Activated naive CD8-positive, alpha-beta T cell treated with anti-CD3 and anti-CD28 coated beads for 36 hours (primary cell): ENCODE data around the gene REEP5. TPM values are rescaled to one million over a fixed set of nuclear protein-coding genes. Genes with fewer than 3 reads are reported as not detected.
A peak's percentile ranks its signal among the peaks of the same experiment; 100 is the strongest.
"Not testable (repeated sequence)": the region's sequence is repeated elsewhere in the genome, so short reads cannot be mapped to it uniquely, and the experiment has no call there.

Experiments used
- DNase-seq: peaks from one replicate; pipeline ENCODE4 v3.0.0; 2021
- H3K27ac Mint-ChIP-seq: one replicate; pipeline ENCODE4 v1.8.0; 2022; ENCODE audit warnings: mild to moderate bottlenecking, moderate library complexity, mixed read lengths
- H3K27me3 Mint-ChIP-seq: one replicate; pipeline ENCODE4 v1.8.0; 2022; ENCODE audit warnings: mild to moderate bottlenecking, mixed read lengths
- H3K36me3 Mint-ChIP-seq: one replicate; pipeline ENCODE4 v1.8.0; 2021; ENCODE audit warnings: mild to moderate bottlenecking, mixed read lengths
- H3K4me1 Mint-ChIP-seq: one replicate; pipeline ENCODE4 v1.8.0; 2021; ENCODE audit warnings: mixed read lengths
- H3K4me3 Mint-ChIP-seq: one replicate; pipeline ENCODE4 v1.8.0; 2022; ENCODE audit warnings: mild to moderate bottlenecking, moderate library complexity, mixed read lengths
- H3K9me3 Mint-ChIP-seq: one replicate; pipeline ENCODE4 v1.8.0; 2022; ENCODE audit warnings: mixed read lengths
- total RNA-seq, 2 experiments: library from RNA; stranded (reverse); gene quantifications; one replicate each; pipeline ENCODE4 v1.2.3, GENCODE V29; 2021

REEP5 gene
- 10 to 100 TPM; 40.0 to 45.3 TPM for total RNA-seq

- Mint-ChIP-seq H3K27me3 (no peaks in the 10 kb centered on the region), H3K36me3 (peaks cover 24% of the 10 kb centered on the region), H3K4me1 (peaks cover 48% of the 10 kb centered on the region), H3K4me3 (peak within 1 kb of the TSS; percentile 97), H3K27ac (peak within 1 kb of the TSS; percentile 94), H3K9me3 (no peaks in the 10 kb centered on the region)
- DNase-seq, result peak; percentile 91
Measured at GRCh38 chr5:112921833-112922817, at the start of gene REEP5. Gene REEP5 (minus strand): TSS chr5:112922227. CDS start chr5:112922190, 37 bp downstream.

DNA sequence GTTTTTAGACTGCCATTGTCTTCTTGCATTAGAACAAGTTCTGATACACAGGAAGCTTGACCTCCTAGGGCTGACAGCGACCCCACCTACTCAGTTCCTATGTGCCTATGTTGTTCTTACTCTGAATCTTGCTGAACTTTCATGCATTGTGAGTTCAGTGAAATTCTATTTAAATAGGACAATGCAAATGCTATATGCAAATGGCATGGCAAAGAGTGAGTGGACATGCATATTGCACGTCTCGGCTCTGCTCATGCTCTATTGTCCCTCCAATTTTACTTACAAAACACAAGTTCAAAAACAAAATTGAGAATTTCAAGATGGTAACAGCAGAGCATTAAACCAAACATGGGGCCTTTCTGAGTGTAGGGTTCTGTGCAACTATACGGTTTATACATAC is 49.2 kb upstream of the REEP5 start:
- Mint-ChIP-seq H3K36me3 (no peaks in the 10 kb centered on the region), H3K4me3 (no peak overlapping the region), H3K4me1 (peaks cover 10% of the 10 kb centered on the region), H3K27me3 (no peaks in the 10 kb centered on the region), H3K9me3 (no peaks in the 10 kb centered on the region), H3K27ac (no peak overlapping the region)
- no peak for DNase-seq

DNA sequence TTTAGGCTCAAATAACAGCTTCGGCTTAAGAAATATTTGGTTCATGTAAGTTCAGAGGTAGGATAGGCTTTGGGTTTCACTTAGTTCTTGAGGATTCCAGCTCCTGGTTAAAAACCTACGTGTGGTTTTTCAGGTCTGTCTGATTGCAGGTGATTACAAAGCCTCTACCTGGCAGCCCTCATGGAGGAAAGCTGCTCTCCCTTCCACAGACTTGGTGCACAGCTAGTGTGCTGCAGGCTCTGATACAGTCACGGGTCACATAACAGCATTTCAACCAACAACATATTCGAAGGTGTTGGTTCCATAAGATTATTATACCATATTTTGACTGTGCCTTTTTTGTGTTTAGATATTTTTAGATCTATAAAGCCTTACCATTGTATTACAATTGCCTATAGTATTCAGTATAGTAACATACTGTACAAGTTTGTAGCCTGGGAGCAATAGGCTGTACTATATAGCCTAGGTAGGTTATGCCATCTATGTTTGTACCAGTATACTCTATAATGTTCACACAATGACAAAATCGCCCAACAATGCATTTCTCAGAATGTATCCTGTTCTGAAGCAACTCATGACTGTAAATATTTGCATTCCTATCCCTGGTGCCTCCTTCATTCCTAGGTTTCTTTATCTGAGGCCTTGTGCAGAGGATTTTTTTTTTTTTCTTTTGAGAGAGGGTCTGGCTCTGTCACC is 46.5 kb upstream of the REEP5 start:
- Mint-ChIP-seq H3K4me1 (peaks cover 13% of the 10 kb centered on the region), H3K9me3 (no peaks in the 10 kb centered on the region), H3K27ac (no peak overlapping the region), H3K36me3 (no peaks in the 10 kb centered on the region), H3K4me3 (no peak overlapping the region), H3K27me3 (no peaks in the 10 kb centered on the region)
- no peak for DNase-seq

GRCh38 chr5:112967520-112968083 is 45.6 kb upstream of the REEP5 start:
- Mint-ChIP-seq H3K36me3 (no peaks in the 10 kb centered on the region), H3K9me3 (no peaks in the 10 kb centered on the region), H3K27ac (no peak overlapping the region), H3K4me3 (no peak overlapping the region), H3K4me1 (peaks cover 20% of the 10 kb centered on the region), H3K27me3 (no peaks in the 10 kb centered on the region)
- no peak for DNase-seq

DNA sequence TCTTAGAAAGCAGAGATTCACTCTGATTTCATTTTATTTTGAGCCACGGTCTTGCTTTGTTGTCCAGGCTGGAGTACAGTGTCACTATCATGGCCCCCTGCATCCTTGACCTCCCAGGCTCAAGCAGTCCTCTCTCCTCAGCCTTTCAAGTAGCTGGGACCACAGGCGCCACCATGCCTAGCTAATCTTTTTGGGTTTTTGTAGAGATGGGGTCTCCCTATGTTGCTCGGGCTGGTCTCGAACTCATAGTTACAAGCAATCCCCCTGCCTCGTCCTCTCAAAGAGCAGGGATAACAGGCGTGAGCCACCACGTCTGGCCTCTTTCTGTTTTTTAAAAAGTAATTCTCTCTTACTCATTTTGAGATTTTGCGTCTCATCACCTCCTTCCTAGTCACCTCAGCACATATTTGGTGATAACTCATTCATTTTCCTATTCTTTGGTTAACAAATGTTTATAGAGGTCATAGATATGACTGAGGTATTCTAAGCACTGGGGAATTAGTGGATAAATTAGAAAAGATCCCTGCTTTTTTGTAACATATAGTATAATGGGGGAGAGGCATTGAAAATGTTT is 43.8 kb upstream of the REEP5 start:
- Mint-ChIP-seq H3K4me1 (peaks cover 20% of the 10 kb centered on the region), H3K36me3 (no peaks in the 10 kb centered on the region), H3K4me3 (no peak overlapping the region), H3K27ac (no peak overlapping the region), H3K9me3 (no peaks in the 10 kb centered on the region), H3K27me3 (no peaks in the 10 kb centered on the region)
- DNase-seq, result no peak

DNA sequence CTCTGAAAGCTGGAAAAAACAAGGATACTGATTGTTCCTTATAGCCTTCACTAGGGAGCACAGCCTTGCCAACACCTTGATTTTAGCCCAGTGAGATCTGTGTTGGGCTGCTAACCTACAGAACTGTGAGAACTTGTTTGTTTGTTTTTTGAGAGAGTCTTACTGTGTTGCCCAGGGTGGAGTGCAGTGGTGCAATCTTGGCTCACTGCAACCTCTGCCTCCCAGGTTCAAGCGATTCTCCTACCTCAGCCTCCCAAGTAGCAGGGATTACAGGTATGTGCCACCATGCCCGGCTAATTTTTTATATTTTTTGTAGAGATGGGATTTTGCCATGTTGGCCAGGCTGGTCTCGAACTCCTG is 41.3 kb upstream of the REEP5 start:
- H3K4me1 Mint-ChIP-seq, result peaks cover 27% of the 10 kb centered on the region
- H3K9me3 Mint-ChIP-seq, result not testable (repeated sequence)

DNA sequence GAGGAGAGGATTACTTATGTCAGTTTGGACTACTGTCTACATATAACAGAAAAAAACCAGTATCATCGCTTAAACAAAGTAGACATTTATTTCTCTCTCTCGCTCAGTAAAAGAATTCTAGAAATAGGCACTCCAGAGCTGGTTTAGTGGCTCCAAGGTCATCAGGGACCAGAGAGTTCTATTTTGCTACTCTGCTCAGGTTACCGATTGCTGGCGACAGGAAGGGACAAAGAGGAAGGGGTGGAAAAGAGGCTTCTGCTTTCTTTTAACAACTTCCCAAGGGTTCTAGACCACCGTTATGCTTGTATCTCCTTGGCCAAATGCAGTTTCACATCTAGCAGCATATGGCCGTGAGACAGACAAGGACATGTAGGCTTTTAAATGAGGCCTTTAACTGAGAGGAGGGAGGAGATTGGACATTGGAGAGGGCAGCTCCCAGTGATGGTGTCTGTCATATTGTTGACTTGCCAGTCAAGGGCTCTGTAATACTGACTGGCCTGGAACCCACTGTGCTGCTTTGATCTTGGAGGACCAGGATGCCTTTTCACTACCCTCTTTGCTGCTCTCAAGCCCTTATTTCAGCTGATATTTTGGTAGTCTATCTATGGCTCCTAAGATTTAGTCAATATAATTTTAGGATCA is 39.0 kb upstream of the REEP5 start:
- Mint-ChIP-seq H3K4me3 (no peak overlapping the region), H3K36me3 (no peaks in the 10 kb centered on the region), H3K27ac (no peak overlapping the region), H3K9me3 (no peaks in the 10 kb centered on the region), H3K27me3 (peaks cover 3% of the 10 kb centered on the region), H3K4me1 (peaks cover 26% of the 10 kb centered on the region)
- no peak for DNase-seq

More for the DNA sequence above, 41.3 kb upstream of the REEP5 start:
- H3K27ac Mint-ChIP-seq, result peak overlapping the region; percentile 35
- H3K36me3 Mint-ChIP-seq, H3K4me3 Mint-ChIP-seq, H3K27me3 Mint-ChIP-seq, DNase-seq: not testable (repeated sequence)

DNA sequence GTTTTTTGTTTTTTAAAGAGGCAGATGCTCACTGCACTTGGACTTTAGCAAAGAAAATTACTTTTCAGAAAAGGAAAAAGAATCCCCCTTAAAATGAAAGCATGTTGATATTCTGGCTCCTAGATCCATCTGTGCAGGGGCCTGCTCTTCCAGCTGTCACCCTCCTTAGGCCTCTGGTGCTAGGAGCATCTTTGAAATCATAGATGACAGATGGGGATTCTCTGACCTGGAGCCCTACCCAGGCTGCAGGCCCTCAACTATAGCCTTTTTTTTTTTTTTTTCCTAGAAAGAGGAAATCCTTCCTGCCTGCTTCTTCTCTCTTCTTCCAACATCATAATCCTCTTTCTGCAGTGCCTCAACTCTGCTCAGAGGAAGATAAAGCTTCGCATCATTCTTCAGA is 38.3 kb upstream of the REEP5 start:
- DNase-seq, result no peak
- Mint-ChIP-seq H3K27me3 (peaks cover 3% of the 10 kb centered on the region), H3K4me3 (no peak overlapping the region), H3K27ac (no peak overlapping the region), H3K4me1 (peaks cover 26% of the 10 kb centered on the region), H3K36me3 (no peaks in the 10 kb centered on the region), H3K9me3 (no peaks in the 10 kb centered on the region)

GRCh38 chr5:112959872-112960271 is 37.8 kb upstream of the REEP5 start:
- not testable (repeated sequence) for H3K27me3 Mint-ChIP-seq, H3K9me3 Mint-ChIP-seq, DNase-seq, H3K27ac Mint-ChIP-seq, H3K4me3 Mint-ChIP-seq, H3K36me3 Mint-ChIP-seq
- peaks cover 26% of the 10 kb centered on the region for H3K4me1 Mint-ChIP-seq

- no peaks in the 10 kb centered on the region for H3K9me3 Mint-ChIP-seq
- DNase-seq, result peak; percentile 7
- no peaks in the 10 kb centered on the region for H3K36me3 Mint-ChIP-seq
- H3K4me1 Mint-ChIP-seq, result peaks cover 16% of the 10 kb centered on the region
- H3K27ac Mint-ChIP-seq, result no peak overlapping the region
- H3K27me3 Mint-ChIP-seq, result peaks cover 3% of the 10 kb centered on the region
- no peak overlapping the region for H3K4me3 Mint-ChIP-seq
Measured at GRCh38 chr5:112958093-112959088, 36.4 kb upstream of the REEP5 start.

GRCh38 chr5:112957036-112957808 is 35.2 kb upstream of the REEP5 start:
- no peak for DNase-seq
- H3K27ac Mint-ChIP-seq, result no peak overlapping the region
- H3K4me1 Mint-ChIP-seq, result peaks cover 11% of the 10 kb centered on the region
- H3K9me3 Mint-ChIP-seq, result no peaks in the 10 kb centered on the region
- H3K4me3 Mint-ChIP-seq, result no peak overlapping the region
- H3K27me3 Mint-ChIP-seq, result peaks cover 3% of the 10 kb centered on the region
- no peaks in the 10 kb centered on the region for H3K36me3 Mint-ChIP-seq

DNA sequence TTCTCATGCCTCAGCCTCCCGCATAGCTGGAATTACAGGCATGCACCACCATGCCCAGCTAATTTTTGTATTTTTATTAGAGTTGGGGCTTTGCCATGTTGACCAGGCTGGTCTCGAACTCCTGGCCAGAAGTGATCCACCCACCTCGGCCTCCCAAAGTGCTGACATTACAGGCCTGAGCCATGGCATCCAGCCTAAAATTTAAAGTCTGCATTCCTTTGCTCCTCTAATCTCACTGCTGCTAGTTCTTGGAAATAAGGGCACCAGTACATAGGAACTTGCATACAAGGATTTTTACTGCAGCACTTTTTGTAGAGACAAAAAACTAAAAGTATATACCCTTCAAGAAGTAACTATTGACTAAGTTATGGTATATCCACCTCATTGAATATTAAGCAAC is 34.6 kb upstream of the REEP5 start:
- no peaks in the 10 kb centered on the region for H3K36me3 Mint-ChIP-seq
- H3K9me3 Mint-ChIP-seq, result no peaks in the 10 kb centered on the region
- H3K4me3 Mint-ChIP-seq, result no peak overlapping the region
- DNase-seq, result no peak
- peaks cover 3% of the 10 kb centered on the region for H3K27me3 Mint-ChIP-seq
- peaks cover 11% of the 10 kb centered on the region for H3K4me1 Mint-ChIP-seq
- no peak overlapping the region for H3K27ac Mint-ChIP-seq

- no peak overlapping the region for H3K4me3 Mint-ChIP-seq
- H3K9me3 Mint-ChIP-seq, result no peaks in the 10 kb centered on the region
- no peak for DNase-seq
- H3K27me3 Mint-ChIP-seq, result no peaks in the 10 kb centered on the region
- H3K27ac Mint-ChIP-seq, result no peak overlapping the region
- H3K4me1 Mint-ChIP-seq, result no peaks in the 10 kb centered on the region
- no peaks in the 10 kb centered on the region for H3K36me3 Mint-ChIP-seq
Measured at GRCh38 chr5:112951124-112951702, 29.2 kb upstream of the REEP5 start.
